HCT116 (cell line): ENCODE data around the gene KASH5. TPM values are rescaled to one million over a fixed set of nuclear protein-coding genes. Genes with fewer than 3 reads are reported as not detected.

Source experiments
- ATAC-seq: fragments of 200-7000 bp; cut with Tn5 transposase; 2 replicates; pipeline ENCODE4 v1.9.1; 2020; ENCODE audit warnings: mild to moderate bottlenecking, moderate library complexity
- BruUV-seq: library from RNA; stranded (reverse); fragments of 400-500 nt; replicated peaks from 2 replicates; lab custom pipeline; 2021; lab: Mats Ljungman, UMichigan
- CTCF ChIA-PET: fragments of 300-600 bp; sonication (Branson Sonifier 250); formaldehyde crosslinking; loops from one replicate; lab custom pipeline; 2021; ENCODE audit warnings: antibody characterized with exemption; lab: Charles Lee
- POLR2A ChIA-PET: fragments of 300-600, 350-600 bp; sonication (Branson Sonifier 250); formaldehyde crosslinking; loops from one replicate; lab custom pipeline; 2021; ENCODE audit warnings: antibody characterized with exemption; lab: Charles Lee
- RAD21 ChIA-PET, 2 experiments: fragments of 300-600 bp; sonication (Branson Sonifier 250); formaldehyde crosslinking; loops; one replicate each; lab custom pipeline; 2023; ENCODE audit warnings: low total read pairs in 2 of 2; ENCODE audit not compliant: uncharacterized antibody in 2 of 2, unreplicated experiment in 2 of 2, low non-redundant PET in 1 of 2; lab: Charles Lee
- DNase-seq: peaks from one replicate; pipeline ENCODE4 v3.0.0-alpha.2; 2010; ENCODE audit warnings: low read depth, low spot score
- H2AFZ ChIP-seq: fragments of 200-600 bp; shearing (Covaris generic), sonication (generic); 2 replicates; pipeline ENCODE4 v1.6.1; 2017; ENCODE audit warnings: low read depth, mixed run types, mixed read lengths, antibody characterized with exemption, low read length; ENCODE audit not compliant: poor library complexity, severe bottlenecking
- H3K27ac ChIP-seq: 2 replicates; pipeline ENCODE4 v1.5.1; 2012; ENCODE audit warnings: low read depth, low read length
- H3K27me3 ChIP-seq: fragments of 200-600 bp; sonication (generic); 2 replicates; pipeline ENCODE4 v1.6.1; 2016; ENCODE audit warnings: mixed run types, low read length, mixed read lengths; ENCODE audit not compliant: insufficient read depth
- H3K36me3 ChIP-seq, 2 experiments: fragments of 200-500 bp in 1 of 2; fragments of 200-600 bp in 1 of 2; sonication (Bioruptor generic) in 1 of 2; sonication (generic) in 1 of 2; 2 replicates each; pipeline versions ENCODE4 v1.5.1 to v1.6.1; 2014 to 2016; ENCODE audit warnings: low read length in 2 of 2, inconsistent platforms in 1 of 2, mixed read lengths in 1 of 2, mixed run types in 1 of 2; ENCODE audit not compliant: insufficient read depth in 2 of 2, control insufficient read depth in 1 of 2
- H3K4me1 ChIP-seq, 2 experiments: fragments of 200-600 bp in 1 of 2; sonication (generic) in 1 of 2; 2 replicates each; pipeline versions ENCODE4 v1.5.1 to v1.6.1; 2012 to 2017; ENCODE audit warnings: low read length in 2 of 2, inconsistent platforms in 1 of 2, mild to moderate bottlenecking in 1 of 2, mixed read lengths in 1 of 2, mixed run types in 1 of 2, moderate library complexity in 1 of 2; ENCODE audit not compliant: insufficient read depth in 2 of 2, control insufficient read depth in 1 of 2
- H3K4me2 ChIP-seq: fragments of 200-600 bp; sonication (generic); 2 replicates; pipeline ENCODE4 v1.6.1; 2017; ENCODE audit warnings: mixed run types, low read length, mixed read lengths
- H3K4me3 ChIP-seq, 2 experiments: fragments of 200-600 bp in 1 of 2; sonication (generic) in 1 of 2; replicated peaks in 1 of 2; 2 replicates each; pipeline ENCODE4 v1.5.1; 2011 to 2016; ENCODE audit warnings: low read length in 2 of 2, control low read depth in 1 of 2, low read depth in 1 of 2, mild to moderate bottlenecking in 1 of 2, mixed read lengths in 1 of 2, mixed run types in 1 of 2
- H3K79me2 ChIP-seq: fragments of 200-600 bp; sonication (generic); 2 replicates; pipeline ENCODE4 v1.6.1; 2017; ENCODE audit warnings: mild to moderate bottlenecking, mixed run types, low read length, moderate library complexity, mixed read lengths; ENCODE audit not compliant: insufficient read depth
- H3K9ac ChIP-seq: fragments of 200-600 bp; sonication (generic); 2 replicates; pipeline ENCODE4 v1.6.1; 2016; ENCODE audit warnings: low read length, mixed read lengths
- H3K9me2 ChIP-seq: fragments of 200-600 bp; sonication (generic), shearing (Covaris generic); 2 replicates; pipeline ENCODE4 v1.6.1; 2017; ENCODE audit warnings: mixed run types, mild to moderate bottlenecking, moderate library complexity; ENCODE audit not compliant: insufficient read depth
- H3K9me3 ChIP-seq, 2 experiments: fragments of 200-500 bp in 1 of 2; fragments of 200-600 bp in 1 of 2; sonication (Bioruptor generic) in 1 of 2; sonication (generic) in 1 of 2; 2 replicates each; pipeline ENCODE4 v1.6.1; 2014 to 2017; ENCODE audit warnings: low read length in 2 of 2, mixed read lengths in 2 of 2, inconsistent platforms in 1 of 2, low read depth in 1 of 2, mild to moderate bottlenecking in 1 of 2, mixed run types in 1 of 2, moderate library complexity in 1 of 2; ENCODE audit not compliant: control insufficient read depth in 1 of 2, insufficient read depth in 1 of 2
- H4K20me1 ChIP-seq: fragments of 200-600 bp; sonication (generic), shearing (Covaris generic); 2 replicates; pipeline ENCODE4 v1.6.1; 2017; ENCODE audit warnings: mixed run types, mild to moderate bottlenecking, moderate library complexity; ENCODE audit not compliant: insufficient read depth
- ATF3 ChIP-seq: IDR thresholded peaks from 2 replicates; pipeline ENCODE4 v1.6.1; 2012
- EZH2 ChIP-seq: fragments of 200-600 bp; sonication (generic); IDR thresholded peaks from 2 replicates; pipeline ENCODE4 v1.6.1; 2017; ENCODE audit warnings: antibody characterized with exemption, mixed run types
- EZH2phosphoT487 ChIP-seq: fragments of 200-600 bp; IDR thresholded peaks from 2 replicates; pipeline ENCODE4 v1.6.1; 2018; ENCODE audit warnings: antibody characterized with exemption, borderline replicate concordance
- POLR2A ChIP-seq: IDR thresholded peaks from 2 replicates; pipeline ENCODE4 v1.7.0; 2011; ENCODE audit warnings: borderline replicate concordance; ENCODE audit not compliant: insufficient read depth, insufficient read length; ENCODE audit errors: extremely low read depth
- REST ChIP-seq: IDR thresholded peaks from 2 replicates; pipeline ENCODE4 v1.6.1; 2012; ENCODE audit warnings: low read depth
- SIN3A ChIP-seq: IDR thresholded peaks from 2 replicates; pipeline ENCODE4 v1.6.1; 2012; ENCODE audit warnings: low read depth
- TCF7L2 ChIP-seq: IDR thresholded peaks from 2 replicates; pipeline ENCODE4 v1.7.0; 2011; ENCODE audit warnings: borderline replicate concordance, inconsistent platforms; ENCODE audit not compliant: insufficient read depth, insufficient read length; ENCODE audit errors: extremely low read depth
- intact Hi-C: fragments of 100-400 bp; cut with micrococcal nuclease; formaldehyde crosslinking; loops from 2 replicates; pipeline ENCODE4 v1.10.0; 2022
- total RNA-seq: library from RNA; stranded (reverse); gene quantifications from one replicate; pipeline ENCODE4 v1.2.1, GENCODE V29; 2021; ENCODE audit not compliant: unreplicated experiment

Gene KASH5
- total RNA-seq, 1 experiment from 2014 or later: not detected

- Histone ChIP-seq H2AFZ (no peak overlapping the region), H3K36me3 (peaks cover 6 to 7% of the 10 kb centered on the region in 2 experiments; a peak in 2 of 4 replicates), H3K27me3 (no peaks in the 10 kb centered on the region), H3K9ac (peak overlapping the region; percentile 99), H3K9me3 (no peaks in the 10 kb centered on the region), H4K20me1 (no peaks in the 10 kb centered on the region), H3K9me2 (no peaks in the 10 kb centered on the region), H3K27ac (peak overlapping the region; percentile 91), H3K4me3 (peak overlapping the region; percentile 98 to 100), H3K4me1 (peaks cover 14 to 26% of the 10 kb centered on the region in 2 experiments; a peak in 3 of 4 replicates), H3K4me2 (peak overlapping the region; percentile 90), H3K79me2 (peaks cover 41% of the 10 kb centered on the region)
- TF ChIP-seq SIN3A (no peak; the same call in 1 of the 2 replicates), EZH2 (no peak), POLR2A (no peak), EZH2phosphoT487 (no peak), REST (no peak), TCF7L2 (no peak), ATF3 (no peak)
- intact Hi-C loops: no loop called here
- ChIA-PET POLR2A (interaction anchor here (0.7 to 2.9 kb wide), 13 partner anchors 11 to 1091 kb away, joined by 3 to 17 read pairs (median 4); partner anchors contain the start of genes DKKL1, RPS11 and TMEM143), RAD21 (no interaction called here), CTCF (interaction anchor here (1.0 to 2.0 kb wide), 9 partner anchors 20 to 460 kb away, joined by 3 to 11 read pairs (median 5); partner anchors contain the start of genes FLT3LG, GYS1 and RUVBL2)
- TSS peak; percentile 94 for BruUV-seq
- no peak for DNase-seq
- peak; percentile 1; the same call in 1 of the 2 replicates for ATAC-seq
These were observed 65.8 kb downstream of the KASH5 start for GRCh38 chr19:49453757-49454240.
